Measurements from ENCODE around the gene PI3. TPM values are rescaled to one million over a fixed set of nuclear protein-coding genes. Genes with fewer than 3 reads are reported as not detected.

The PI3 gene
- total RNA-seq, 1 experiment from 2014 or later, result not detected

DNA sequence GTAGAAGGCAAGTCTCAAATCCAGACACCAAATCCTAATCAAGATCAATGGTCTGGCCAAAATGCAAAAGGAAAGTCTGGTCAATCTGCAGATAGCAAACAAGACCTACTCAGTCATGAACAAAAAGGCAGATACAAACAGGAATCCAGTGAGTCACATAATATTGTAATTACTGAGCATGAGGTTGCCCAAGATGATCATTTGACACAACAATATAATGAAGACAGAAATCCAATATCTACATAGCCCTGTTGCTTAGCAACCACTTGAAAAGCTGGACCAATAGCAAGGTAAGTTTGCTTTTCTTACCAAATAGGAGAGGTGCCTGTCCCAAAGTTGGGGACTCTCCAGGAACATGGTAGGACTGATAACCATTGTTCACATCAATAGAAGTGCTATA is 48.4 kb downstream of the PI3 start:
- no peak overlapping the region for H3K27ac ChIP-seq (ENCODE audit: low read length)
- H3K4me1 ChIP-seq (ENCODE audit: control insufficient read depth, insufficient read depth, low read length), result no peaks in the 10 kb centered on the region
- intact Hi-C loops (cut with micrococcal nuclease; ENCODE audit: unreplicated experiment) (no loop called here), in situ Hi-C loops (cut with HindIII; ENCODE audit: low pct_unique_long_range_greater_than_20kb, low sequenced_read_pairs) (no loop called here)
- no peak for TF ChIP-seq POLR2AphosphoS5 (IDR thresholded peaks at IDR 0.05; ENCODE audit: low read depth, low read length)
- TF ChIP-seq SIN3A (IDR thresholded peaks at IDR 0.05; ENCODE audit: borderline replicate concordance, insufficient read depth, low read depth, low read length), result no peak
- no peak for TF ChIP-seq CTCF (IDR thresholded peaks at IDR 0.05)
- TF ChIP-seq, protein P1, sequence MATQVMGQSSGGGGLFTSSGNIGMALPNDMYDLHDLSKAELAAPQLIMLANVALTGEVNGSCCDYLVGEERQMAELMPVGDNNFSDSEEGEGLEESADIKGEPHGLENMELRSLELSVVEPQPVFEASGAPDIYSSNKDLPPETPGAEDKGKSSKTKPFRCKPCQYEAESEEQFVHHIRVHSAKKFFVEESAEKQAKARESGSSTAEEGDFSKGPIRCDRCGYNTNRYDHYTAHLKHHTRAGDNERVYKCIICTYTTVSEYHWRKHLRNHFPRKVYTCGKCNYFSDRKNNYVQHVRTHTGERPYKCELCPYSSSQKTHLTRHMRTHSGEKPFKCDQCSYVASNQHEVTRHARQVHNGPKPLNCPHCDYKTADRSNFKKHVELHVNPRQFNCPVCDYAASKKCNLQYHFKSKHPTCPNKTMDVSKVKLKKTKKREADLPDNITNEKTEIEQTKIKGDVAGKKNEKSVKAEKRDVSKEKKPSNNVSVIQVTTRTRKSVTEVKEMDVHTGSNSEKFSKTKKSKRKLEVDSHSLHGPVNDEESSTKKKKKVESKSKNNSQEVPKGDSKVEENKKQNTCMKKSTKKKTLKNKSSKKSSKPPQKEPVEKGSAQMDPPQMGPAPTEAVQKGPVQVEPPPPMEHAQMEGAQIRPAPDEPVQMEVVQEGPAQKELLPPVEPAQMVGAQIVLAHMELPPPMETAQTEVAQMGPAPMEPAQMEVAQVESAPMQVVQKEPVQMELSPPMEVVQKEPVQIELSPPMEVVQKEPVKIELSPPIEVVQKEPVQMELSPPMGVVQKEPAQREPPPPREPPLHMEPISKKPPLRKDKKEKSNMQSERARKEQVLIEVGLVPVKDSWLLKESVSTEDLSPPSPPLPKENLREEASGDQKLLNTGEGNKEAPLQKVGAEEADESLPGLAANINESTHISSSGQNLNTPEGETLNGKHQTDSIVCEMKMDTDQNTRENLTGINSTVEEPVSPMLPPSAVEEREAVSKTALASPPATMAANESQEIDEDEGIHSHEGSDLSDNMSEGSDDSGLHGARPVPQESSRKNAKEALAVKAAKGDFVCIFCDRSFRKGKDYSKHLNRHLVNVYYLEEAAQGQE (IDR thresholded peaks at IDR 0.05; ENCODE audit: insufficient read depth in 1 of 2, low read depth in 2 of 2, low read length in 1 of 2), result no peak
- TF ChIP-seq TCF7L2 (IDR thresholded peaks at IDR 0.05; ENCODE audit: low read depth, low read length), result no peak
- H3K9me3 ChIP-seq (ENCODE audit: control insufficient read depth, insufficient read depth, low read depth, low read length), result no peaks in the 10 kb centered on the region
- no TSS peak for BruUV-seq (replicated peaks)
- CTCF ChIA-PET, result no interaction called here
- POLR2A ChIA-PET, result no interaction called here
- peaks cover 17% of the 10 kb centered on the region for H3K27me3 ChIP-seq (ENCODE audit: control insufficient read depth, insufficient read depth, low read length)
- no peak overlapping the region for H3K4me3 ChIP-seq (ENCODE audit: low read depth in 2 of 2, low read length in 2 of 2)
- DNase-seq (ENCODE audit: low read depth, low spot score), result no peak
- ATAC-seq, result no peak
- no peaks in the 10 kb centered on the region for H3K36me3 ChIP-seq (ENCODE audit: control insufficient read depth, insufficient read depth, low read length)

Other genes starting within 250 kb of the PI3 start
- gene TOMM34, start 214.5 kb upstream of the PI3 start, total RNA-seq (2021; ENCODE audit: unreplicated experiment), result 30.6 TPM
- gene STK4, start 208.4 kb upstream of the PI3 start, total RNA-seq (2021; ENCODE audit: unreplicated experiment), result 50.2 TPM
- gene KCNS1, start 73.8 kb upstream of the PI3 start, total RNA-seq (2021; ENCODE audit: unreplicated experiment), result not detected
- gene WFDC5, start 59.7 kb upstream of the PI3 start, total RNA-seq (2021; ENCODE audit: unreplicated experiment), result not detected
- gene WFDC12, start 50.4 kb upstream of the PI3 start, total RNA-seq (2021; ENCODE audit: unreplicated experiment), result not detected
- not detected for gene SEMG1, start 32.1 kb downstream of the PI3 start, total RNA-seq (2021; ENCODE audit: unreplicated experiment)
- gene SEMG2, start 46.5 kb downstream of the PI3 start, total RNA-seq (2021; ENCODE audit: unreplicated experiment), result not detected
- gene SLPI, start 79.7 kb downstream of the PI3 start, total RNA-seq (2021; ENCODE audit: unreplicated experiment), result 0.74 TPM
- gene RBPJL, start 131.9 kb downstream of the PI3 start, total RNA-seq (2021; ENCODE audit: unreplicated experiment), result 0.18 TPM
- gene MATN4, start 133.4 kb downstream of the PI3 start, total RNA-seq (2021; ENCODE audit: unreplicated experiment), result 0.15 TPM
- 93.3 TPM for gene SDC4, start 173.5 kb downstream of the PI3 start, total RNA-seq (2021; ENCODE audit: unreplicated experiment)
- gene SYS1, start 188.3 kb downstream of the PI3 start, total RNA-seq (2021; ENCODE audit: unreplicated experiment), result 29.1 TPM
- gene TP53TG5, start 203.4 kb downstream of the PI3 start, total RNA-seq (2021; ENCODE audit: unreplicated experiment), result not detected
- gene DBNDD2, start 233.4 kb downstream of the PI3 start, total RNA-seq (2021; ENCODE audit: unreplicated experiment), result 55.4 TPM
- gene PIGT, start 241.2 kb downstream of the PI3 start, total RNA-seq (2021; ENCODE audit: unreplicated experiment), result 108 TPM

Data from Panc1 (cell line).